Activated CD8-positive, alpha-beta memory T cell treated with anti-CD3 and anti-CD28 coated beads, Interleukin-2, amount 50 U/mL, for 48 hours (primary cell): ENCODE data around the gene TEX14.
"Not testable (repeated sequence)": the region's sequence is repeated elsewhere in the genome, so short reads cannot be mapped to it uniquely, and the experiment has no call there.

ENCODE experiments used
- DNase-seq: peaks from one replicate; pipeline ENCODE4 v3.0.0-alpha.2; 2020

Gene TEX14

GRCh38 chr17:58690033-58690432 is 1.8 kb downstream of the TEX14 start:
- not testable (repeated sequence) for DNase-seq

- no peak for DNase-seq
Measured at GRCh38 chr17:58688521-58688920, 3.3 kb downstream of the TEX14 start.

DNA sequence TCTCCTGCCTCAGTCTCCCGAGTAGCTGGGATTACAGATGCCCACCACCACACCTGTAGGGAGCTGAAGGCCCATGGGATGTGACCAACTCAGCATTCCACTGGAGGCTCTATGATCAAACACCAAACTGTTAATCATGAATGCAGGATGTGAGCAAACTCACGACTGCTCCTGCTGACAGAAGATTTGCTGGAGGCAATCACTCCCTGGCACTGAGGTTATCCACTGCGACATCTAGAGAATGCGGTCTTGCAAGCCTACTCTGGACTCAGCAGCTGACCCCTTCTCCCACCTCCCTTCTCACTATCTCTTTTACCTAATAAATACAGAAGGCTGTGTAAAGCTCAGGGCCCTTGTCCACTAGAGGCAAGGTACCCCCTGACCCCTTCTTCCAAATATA is 4.9 kb downstream of the TEX14 start:
- no peak for DNase-seq

GRCh38 chr17:58684462-58684861 is 7.4 kb downstream of the TEX14 start:
- not testable (repeated sequence) for DNase-seq

DNA sequence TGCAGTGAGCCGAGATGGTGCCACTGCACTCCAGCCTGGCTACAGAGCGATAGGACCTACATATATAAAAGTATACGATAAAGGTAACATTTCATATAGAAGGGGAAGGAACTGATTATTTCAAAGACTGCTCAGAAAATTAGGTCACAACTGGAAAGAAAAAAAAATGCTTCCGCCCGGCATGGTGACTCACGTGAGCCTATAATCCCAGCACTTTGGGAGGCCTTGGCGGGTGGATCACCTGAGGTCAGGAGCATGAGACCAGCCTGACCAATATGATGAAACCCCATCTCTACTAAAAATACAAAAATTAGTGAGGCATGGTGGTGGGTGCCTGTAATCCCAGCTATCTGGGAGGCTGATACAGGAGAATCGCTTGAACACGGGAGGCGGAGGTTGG is 7.8 kb downstream of the TEX14 start:
- DNase-seq: no peak

GRCh38 chr17:58680038-58680369 is 11.8 kb downstream of the TEX14 start:
- no peak for DNase-seq

DNA sequence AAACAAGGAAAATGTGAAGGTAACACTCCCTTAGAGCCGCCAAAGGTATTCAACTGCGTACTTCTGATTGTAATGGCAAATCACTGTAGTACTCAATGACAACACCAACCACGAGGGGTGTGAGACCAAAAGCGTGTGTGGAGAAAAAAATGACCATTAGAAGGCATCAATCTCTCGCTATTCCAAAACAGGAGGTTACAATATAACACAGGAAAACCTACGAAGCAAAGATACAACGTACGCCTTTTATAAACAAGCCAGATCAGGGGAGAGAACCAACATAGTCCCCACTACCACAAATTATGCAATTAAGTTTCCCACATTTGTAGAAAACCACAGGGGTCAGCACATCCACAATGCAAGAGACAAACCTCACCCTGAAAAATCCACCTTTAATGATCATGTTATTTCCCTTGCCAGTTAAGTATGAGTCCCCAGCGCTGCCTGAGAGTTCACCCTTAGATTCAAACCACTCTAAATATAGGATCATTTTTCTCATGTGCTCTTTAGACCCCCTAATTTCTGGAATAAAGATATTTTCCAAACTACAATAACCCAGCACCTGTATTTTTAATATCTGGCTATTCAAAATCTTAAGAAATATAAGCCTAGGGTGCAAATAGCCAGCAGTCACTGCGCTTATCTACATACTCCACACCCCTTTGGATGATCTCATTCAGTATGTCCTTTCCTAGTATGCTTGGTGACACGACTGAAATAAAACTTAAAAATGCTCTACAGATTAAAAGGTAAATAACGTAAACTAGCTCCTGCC is 12.4 kb downstream of the TEX14 start:
- DNase-seq: no peak

DNA sequence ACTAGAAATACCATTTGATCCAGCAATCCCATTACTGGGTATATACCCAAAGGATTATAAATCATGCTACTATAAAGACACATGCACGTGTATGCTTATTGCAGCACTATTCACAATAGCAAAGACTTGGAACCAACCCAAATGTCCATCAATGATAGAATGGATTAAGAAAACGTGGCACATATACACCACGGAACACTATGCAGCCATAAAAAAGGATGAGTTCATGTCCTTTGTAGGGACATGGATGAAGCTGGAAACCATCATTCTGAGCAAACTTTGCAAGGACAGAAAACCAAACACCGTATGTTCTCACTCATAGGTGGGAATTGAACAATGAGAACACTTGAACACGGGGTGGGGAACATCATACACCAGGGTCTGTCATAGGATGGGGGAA is 13.6 kb downstream of the TEX14 start:
- DNase-seq: not testable (repeated sequence)

DNA sequence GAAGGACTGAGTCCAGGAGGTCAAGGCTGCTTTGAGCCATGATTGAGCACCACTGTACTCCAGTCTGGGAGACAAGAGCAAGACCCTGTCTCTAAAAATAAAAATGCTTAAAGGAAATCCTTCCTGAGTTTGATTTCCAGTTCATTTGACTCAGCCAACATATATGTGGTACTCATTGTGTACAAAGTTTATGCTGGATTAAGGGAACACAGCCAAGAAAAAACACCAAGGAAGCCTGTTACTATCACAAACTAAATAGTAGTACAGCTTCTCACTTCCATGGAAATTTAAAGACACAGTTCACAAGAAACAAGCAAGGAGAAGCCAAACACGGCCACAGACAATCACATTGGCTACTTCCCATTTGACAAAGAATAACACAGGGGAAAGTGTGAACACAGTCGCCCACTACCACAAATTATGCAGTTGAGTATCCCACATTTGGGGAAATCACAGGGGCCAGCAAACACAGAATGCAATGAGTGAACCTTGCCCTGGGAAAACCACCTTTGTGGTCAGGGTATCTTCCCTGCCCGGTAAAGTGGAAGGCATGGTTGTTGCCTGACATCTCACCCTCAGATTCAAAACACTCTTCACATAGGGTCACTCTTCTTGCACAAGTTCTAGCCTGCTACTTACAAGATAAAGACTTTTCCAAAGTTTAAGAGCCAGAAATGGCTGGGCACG is 14.5 kb downstream of the TEX14 start:
- no peak for DNase-seq

DNA sequence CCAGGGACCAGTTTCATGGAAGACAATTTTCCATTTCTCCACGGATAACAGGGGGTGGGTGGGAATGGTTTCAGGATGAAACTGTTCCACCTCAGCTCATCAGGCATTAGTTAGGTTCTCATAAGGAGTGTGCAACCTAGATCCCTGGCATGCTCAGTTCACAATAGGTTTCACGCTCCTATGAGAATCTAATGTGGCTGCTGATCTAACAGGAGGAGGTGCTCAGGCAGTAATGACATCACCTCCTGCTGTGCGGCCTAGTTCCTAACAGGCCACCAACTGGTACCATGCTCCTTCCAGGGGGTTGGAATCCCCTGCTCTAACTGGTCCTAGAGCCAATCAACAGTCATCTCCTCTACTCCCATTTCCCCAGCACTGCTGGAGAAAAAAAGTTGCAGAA is 19.9 kb downstream of the TEX14 start:
- DNase-seq: no peak

DNA sequence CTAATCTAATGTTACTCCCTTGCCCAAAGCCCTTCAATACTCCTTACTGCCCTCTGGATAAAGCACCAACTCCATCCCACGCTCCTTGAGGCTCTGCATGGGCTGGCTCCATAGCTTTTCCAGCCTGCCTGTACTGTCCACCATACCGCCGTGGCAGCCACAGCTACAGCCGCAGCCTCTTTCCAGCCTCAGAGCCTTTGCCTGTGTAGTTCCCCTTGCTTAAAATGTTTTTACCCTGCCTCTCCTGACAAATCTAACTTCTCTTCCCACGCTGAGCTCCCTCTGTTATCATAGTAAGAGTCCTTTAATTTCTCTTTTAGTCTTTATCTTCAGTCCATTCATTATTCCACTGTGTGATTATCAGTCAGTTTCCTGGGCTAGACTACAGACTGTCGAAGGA is 22.0 kb downstream of the TEX14 start:
- no peak for DNase-seq

DNA sequence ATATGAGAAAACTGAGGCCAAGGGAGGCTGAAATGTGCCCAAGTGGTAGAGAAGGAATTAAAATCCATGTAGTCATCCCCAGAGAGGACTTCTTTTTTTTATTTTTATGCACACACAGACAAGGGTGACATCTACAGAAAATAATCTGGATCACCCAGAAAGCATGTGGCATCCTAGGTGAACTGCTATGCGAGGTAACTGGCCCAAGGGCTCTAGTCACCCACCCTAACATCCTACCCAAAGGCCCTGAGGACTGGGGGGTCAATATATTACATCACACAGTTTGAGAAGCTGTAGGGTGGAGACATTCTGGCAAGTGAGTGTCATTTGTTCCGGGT is 23.3 kb downstream of the TEX14 start:
- no peak for DNase-seq

DNA sequence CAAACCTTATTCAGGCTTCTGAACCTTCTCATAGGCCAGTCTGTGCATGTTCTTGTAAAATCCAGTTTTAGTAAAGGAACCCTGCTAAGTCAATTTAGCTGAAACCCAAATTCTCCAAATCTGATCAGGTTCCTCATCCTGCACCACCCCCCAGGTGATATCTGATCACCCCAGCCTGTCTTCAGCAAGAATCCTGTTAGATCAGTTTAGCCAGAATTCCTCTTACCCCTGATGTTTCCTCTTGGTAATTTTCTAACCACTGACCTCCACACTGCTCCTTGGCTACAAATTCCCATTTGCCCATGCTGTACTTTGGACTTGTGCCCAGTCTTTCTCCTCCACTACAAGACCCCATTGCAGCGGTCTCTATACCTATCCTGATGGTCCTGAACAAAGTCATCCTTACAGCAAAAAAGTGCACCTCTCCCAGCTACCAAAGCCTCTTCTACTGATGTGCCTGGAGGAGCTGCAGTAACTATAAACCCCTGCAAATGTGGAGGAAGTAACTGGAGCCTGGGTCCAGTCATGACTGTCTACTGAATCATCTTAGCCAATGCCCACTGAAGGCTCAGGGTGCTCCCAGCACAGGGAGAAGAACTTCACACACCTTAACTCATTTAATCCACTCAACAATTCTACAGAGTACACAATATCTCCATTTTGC is 23.8 kb downstream of the TEX14 start:
- no peak for DNase-seq

GRCh38 chr17:58666858-58667267 is 25.0 kb downstream of the TEX14 start:
- peak; percentile 57 for DNase-seq

DNA sequence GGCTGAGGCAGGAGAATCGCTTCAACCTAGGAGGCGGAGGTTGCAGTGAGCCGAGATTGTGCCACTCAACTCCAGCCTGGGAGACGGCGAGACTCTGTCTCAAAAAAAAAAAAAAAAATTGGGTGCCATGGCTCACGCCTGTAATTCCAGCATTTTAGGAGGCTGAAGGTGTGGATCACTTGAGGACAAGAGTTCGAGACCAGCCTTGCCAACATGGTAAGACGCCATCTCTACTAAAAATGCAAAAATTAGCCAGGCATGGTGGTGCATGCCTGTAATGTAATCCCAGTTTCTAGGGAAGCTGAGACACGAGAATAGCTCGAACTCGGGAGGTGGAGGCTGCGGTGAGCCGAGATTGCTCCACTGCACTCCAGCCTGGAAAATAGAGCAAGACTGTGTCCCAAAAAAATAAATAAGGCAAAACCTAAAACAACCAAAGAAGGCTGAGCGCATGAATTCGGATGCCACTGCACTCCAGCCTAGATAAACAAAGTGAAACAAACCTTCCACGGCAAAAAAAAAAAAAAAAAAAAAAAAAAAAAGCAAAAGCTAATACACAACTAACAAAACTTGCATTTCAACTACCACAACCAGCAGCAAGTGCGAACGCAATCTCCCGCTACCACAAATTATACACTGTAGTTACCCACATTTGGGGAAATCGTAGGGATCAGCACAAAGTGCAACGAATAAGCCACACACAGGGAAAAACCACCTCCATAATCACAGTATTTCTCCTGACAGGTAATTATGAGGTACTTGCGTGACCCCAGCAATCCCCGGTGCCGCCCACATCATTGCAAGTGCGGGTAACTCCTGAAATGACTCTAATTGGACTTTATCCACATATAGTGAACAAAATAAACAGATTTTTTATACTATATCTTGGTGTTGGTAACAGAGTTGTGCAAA is 25.6 kb downstream of the TEX14 start:
- DNase-seq: no peak

DNA sequence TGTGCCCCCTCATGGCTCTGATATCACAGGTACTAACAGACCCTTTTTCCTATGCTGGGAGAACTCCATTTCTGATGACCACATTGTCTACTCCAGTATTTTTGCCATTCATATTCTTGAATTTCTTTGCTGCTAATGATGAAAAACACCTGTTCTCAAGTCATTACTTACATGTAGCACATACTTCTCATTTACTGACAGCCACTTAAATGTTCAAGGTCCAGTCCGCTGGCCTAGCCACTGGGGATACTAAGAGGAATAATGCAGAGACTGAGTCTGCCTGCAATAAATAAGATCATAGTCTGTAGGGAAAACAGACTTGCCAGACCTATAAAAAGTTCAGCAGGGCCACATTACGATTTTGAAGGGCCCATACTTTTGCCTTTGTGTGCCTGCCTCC is 27.5 kb downstream of the TEX14 start:
- no peak for DNase-seq

GRCh38 chr17:58661499-58661898 is 30.3 kb downstream of the TEX14 start:
- no peak for DNase-seq

- no peak for DNase-seq
Measured at GRCh38 chr17:58660621-58661020, 31.2 kb downstream of the TEX14 start.

DNA sequence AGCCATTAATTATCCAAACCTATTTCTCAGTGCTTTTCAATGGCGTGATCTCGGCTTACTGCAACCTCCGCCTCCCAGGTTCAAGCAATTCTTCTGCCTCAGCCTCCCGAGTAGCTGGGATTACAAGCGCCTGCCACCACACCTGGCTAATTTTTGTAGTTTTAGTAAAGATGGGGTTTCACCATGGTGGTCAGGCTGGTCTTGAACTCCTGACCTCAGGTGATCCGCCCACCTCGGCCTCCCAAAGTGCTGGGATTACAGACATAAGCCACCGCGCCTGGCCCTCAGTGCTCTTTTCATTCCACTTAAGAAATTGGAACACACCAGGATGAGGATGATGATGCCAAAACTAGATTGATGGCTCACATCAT is 32.1 kb downstream of the TEX14 start:
- DNase-seq: not testable (repeated sequence)

GRCh38 chr17:58658804-58659713 is 32.8 kb downstream of the TEX14 start:
- peak; percentile 85 for DNase-seq

- not testable (repeated sequence) for DNase-seq
Measured at GRCh38 chr17:58657962-58658803, 33.7 kb downstream of the TEX14 start.
